ENCODE data around the gene ADAMTSL1. TPM values are rescaled to one million over a fixed set of nuclear protein-coding genes. Genes with fewer than 3 reads are reported as not detected.

Gene ADAMTSL1
- total RNA-seq, 2 donors from 2014 or later = 1.5 TPM; not detected in 1

GRCh38 chr9:18896004-18896403 lies 422.1 kb downstream of the ADAMTSL1 start:
- H3K27me3 Mint-ChIP-seq (ENCODE audit: insufficient read depth) = peaks cover 3% of the 10 kb centered on the region

GRCh38 chr9:18896531-18897179 lies 422.7 kb downstream of the ADAMTSL1 start:
- Histone ChIP-seq H3K27ac (ENCODE audit: low read depth, low read length) (no peak overlapping the region), H3K36me3 (ENCODE audit: control insufficient read depth, insufficient read depth, low read length) (no peaks in the 10 kb centered on the region), H3K4me1 (ENCODE audit: control insufficient read depth, insufficient read depth, low read length) (no peaks in the 10 kb centered on the region), H3K27me3 (ENCODE audit: control insufficient read depth, insufficient read depth, low read length, poor library complexity, severe bottlenecking) (no peaks in the 10 kb centered on the region), H3K4me3 (ENCODE audit: low read length) (no peak overlapping the region), H3K9ac (ENCODE audit: extremely low read depth, low read length, poor library complexity, severe bottlenecking) (no peak overlapping the region), H3K9me3 (ENCODE audit: control insufficient read depth, low read length) (peaks cover 34% of the 10 kb centered on the region)
- Mint-ChIP-seq H3K36me3 (ENCODE audit: low read depth) (no peaks in the 10 kb centered on the region), H3K9me3 (peaks cover 23% of the 10 kb centered on the region), H3K27me3 (ENCODE audit: insufficient read depth) (peaks cover 3% of the 10 kb centered on the region), H3K4me1 (peaks cover 11% of the 10 kb centered on the region), H3K4me3 (no peak overlapping the region), H3K27ac (no peak overlapping the region)
- peak; percentile 66 for DNase-seq
- TF ChIP-seq CTCF (conservative IDR thresholded peaks at IDR 0.05) = no peak
- 83 to 90% methylated on average over 2 of the region's 2 CpGs for WGBS, 2 experiments (ENCODE audit: insufficient coverage in 1 of 2, insufficient read length in 1 of 2)

More at GRCh38 chr9:18896004-18896403, 422.1 kb downstream of the ADAMTSL1 start:
- Mint-ChIP-seq H3K27ac (no peak overlapping the region), H3K9me3 (peaks cover 22% of the 10 kb centered on the region), H3K4me3 (no peak overlapping the region), H3K36me3 (ENCODE audit: low read depth) (no peaks in the 10 kb centered on the region), H3K4me1 (peaks cover 11% of the 10 kb centered on the region)
- no peak overlapping the region for H3K27ac ChIP-seq (ENCODE audit: low read depth, low read length)
- no peaks in the 10 kb centered on the region for H3K4me1 ChIP-seq (ENCODE audit: control insufficient read depth, insufficient read depth, low read length)
- no peak for DNase-seq
- peaks cover 34% of the 10 kb centered on the region for H3K9me3 ChIP-seq (ENCODE audit: control insufficient read depth, low read length)
- no peaks in the 10 kb centered on the region for H3K27me3 ChIP-seq (ENCODE audit: control insufficient read depth, insufficient read depth, low read length, poor library complexity, severe bottlenecking)
- peak overlapping the region; percentile 62 for H3K4me3 ChIP-seq (ENCODE audit: low read length)
- TF ChIP-seq CTCF (conservative IDR thresholded peaks at IDR 0.05) = no peak
- H3K9ac ChIP-seq (ENCODE audit: extremely low read depth, low read length, poor library complexity, severe bottlenecking) = no peak overlapping the region
- H3K36me3 ChIP-seq (ENCODE audit: control insufficient read depth, insufficient read depth, low read length) = no peaks in the 10 kb centered on the region

- Histone ChIP-seq H3K9ac (ENCODE audit: extremely low read depth, low read length, poor library complexity, severe bottlenecking) (no peak overlapping the region), H3K4me1 (ENCODE audit: control insufficient read depth, insufficient read depth, low read length) (no peaks in the 10 kb centered on the region), H3K36me3 (ENCODE audit: control insufficient read depth, insufficient read depth, low read length) (no peaks in the 10 kb centered on the region), H3K4me3 (ENCODE audit: low read length) (no peak overlapping the region), H3K27me3 (ENCODE audit: control insufficient read depth, insufficient read depth, low read length, poor library complexity, severe bottlenecking) (no peaks in the 10 kb centered on the region), H3K27ac (ENCODE audit: low read depth, low read length) (no peak overlapping the region), H3K9me3 (ENCODE audit: control insufficient read depth, low read length) (peaks cover 10% of the 10 kb centered on the region)
- no peak for TF ChIP-seq CTCF (conservative IDR thresholded peaks at IDR 0.05)
- Mint-ChIP-seq H3K4me3 (no peak overlapping the region), H3K36me3 (ENCODE audit: low read depth) (no peaks in the 10 kb centered on the region), H3K27ac (no peak overlapping the region), H3K27me3 (ENCODE audit: insufficient read depth) (peaks cover 5% of the 10 kb centered on the region), H3K4me1 (peaks cover 9% of the 10 kb centered on the region), H3K9me3 (peaks cover 14% of the 10 kb centered on the region)
- 97 to 100% methylated on average over 1 to 2 of the region's 2 CpGs for WGBS, 2 experiments (ENCODE audit: insufficient coverage in 1 of 2, insufficient read length in 1 of 2)
- DNase-seq = no peak
These were observed 429.5 kb downstream of the ADAMTSL1 start for GRCh38 chr9:18903450-18903849.

All from endodermal cell (in vitro differentiated cells).